WTC11 (cell line): Measurements from ENCODE around the gene EDA. TPM values are rescaled to one million over a fixed set of nuclear protein-coding genes. Genes with fewer than 3 reads are reported as not detected.

Experiments
- ATAC-seq: fragments of 200-7000 bp; cut with Tn5 transposase; 2 replicates; pipeline ENCODE4 v1.10.0; 2021; ENCODE audit warnings: mild to moderate bottlenecking, moderate library complexity
- CTCF ChIA-PET: fragments of 300-600 bp; sonication (Branson Sonifier 250); formaldehyde crosslinking; loops from one replicate; lab custom pipeline; 2021; ENCODE audit warnings: antibody characterized with exemption; lab: Charles Lee
- POLR2A ChIA-PET: fragments of 350-600 bp; sonication (Branson Sonifier 250); formaldehyde crosslinking; loops from one replicate; lab custom pipeline; 2021; ENCODE audit warnings: antibody characterized with exemption; lab: Charles Lee
- DNase-seq: peaks from one replicate; pipeline ENCODE4 v3.0.0; 2021; ENCODE audit warnings: low spot score
- H3K27ac Mint-ChIP-seq: 2 replicates; pipeline ENCODE4 v1.8.0; 2021; ENCODE audit warnings: mixed read lengths
- H3K27me3 Mint-ChIP-seq: 2 replicates; pipeline ENCODE4 v1.8.0; 2021; ENCODE audit warnings: low read depth, mild to moderate bottlenecking, moderate library complexity, mixed read lengths
- H3K36me3 Mint-ChIP-seq: 2 replicates; pipeline ENCODE4 v1.8.0; 2021; ENCODE audit warnings: mixed read lengths
- H3K4me1 Mint-ChIP-seq: 2 replicates; pipeline ENCODE4 v1.8.0; 2022; ENCODE audit warnings: mixed read lengths
- H3K4me3 Mint-ChIP-seq: 2 replicates; pipeline ENCODE4 v1.8.0; 2021; ENCODE audit warnings: mild to moderate bottlenecking, moderate library complexity, mixed read lengths
- H3K9me3 Mint-ChIP-seq: 2 replicates; pipeline ENCODE4 v1.8.0; 2021; ENCODE audit warnings: mixed read lengths
- ATF1 ChIP-seq: sonication (generic); formaldehyde crosslinking; IDR thresholded peaks from 2 replicates; pipeline ENCODE4 v1.8.1; 2023; ENCODE audit warnings: mild to moderate bottlenecking, moderate library complexity, missing genetic modification reagents
- ATF6 ChIP-seq: sonication (generic); formaldehyde crosslinking; IDR thresholded peaks from 2 replicates; pipeline ENCODE4 v1.8.1; 2023; ENCODE audit warnings: mild to moderate bottlenecking, missing genetic modification reagents
- CBFB ChIP-seq: sonication (generic); formaldehyde crosslinking; IDR thresholded peaks from 2 replicates; pipeline ENCODE4 v1.8.1; 2022; ENCODE audit warnings: mild to moderate bottlenecking, low read depth, missing genetic modification reagents
- CREB1 ChIP-seq: sonication (generic); formaldehyde crosslinking; IDR thresholded peaks from 2 replicates; pipeline ENCODE4 v1.8.0; 2023; ENCODE audit warnings: mild to moderate bottlenecking, missing genetic modification reagents
- CREM ChIP-seq: sonication (generic); formaldehyde crosslinking; IDR thresholded peaks from 2 replicates; pipeline ENCODE4 v1.8.1; 2022; ENCODE audit warnings: mild to moderate bottlenecking, missing genetic modification reagents, moderate library complexity
- E2F4 ChIP-seq: sonication (generic); formaldehyde crosslinking; IDR thresholded peaks from 2 replicates; pipeline ENCODE4 v1.8.1; 2022; ENCODE audit warnings: low read depth, mild to moderate bottlenecking, moderate library complexity, missing genetic modification reagents, borderline replicate concordance
- ETV6 ChIP-seq: sonication (generic); formaldehyde crosslinking; IDR thresholded peaks from 2 replicates; pipeline ENCODE4 v1.8.1; 2022; ENCODE audit warnings: mild to moderate bottlenecking, missing genetic modification reagents
- HMGA2 ChIP-seq: fragments of 250-450 bp; sonication (Bioruptor Pico); IDR thresholded peaks from 2 replicates; pipeline ENCODE4 v1.4.0; 2021; ENCODE audit warnings: mild to moderate bottlenecking, moderate library complexity
- KAT7 ChIP-seq: sonication (generic); formaldehyde crosslinking; IDR thresholded peaks from 2 replicates; pipeline ENCODE4 v1.8.1; 2023; ENCODE audit warnings: missing genetic modification reagents, mild to moderate bottlenecking, borderline replicate concordance
- MXD4 ChIP-seq: fragments of 250-450 bp; sonication (Bioruptor Pico); IDR thresholded peaks from 2 replicates; pipeline ENCODE4 v1.8.0; 2021; ENCODE audit warnings: mild to moderate bottlenecking, moderate library complexity, borderline replicate concordance
- SP1 ChIP-seq: sonication (generic); formaldehyde crosslinking; conservative IDR thresholded peaks from 2 replicates; pipeline ENCODE4 v1.8.1; 2022; ENCODE audit warnings: missing genetic modification reagents
- STAT6 ChIP-seq: sonication (generic); formaldehyde crosslinking; conservative IDR thresholded peaks from 2 replicates; pipeline ENCODE4 v1.8.1; 2023; ENCODE audit warnings: mild to moderate bottlenecking, low read depth, missing genetic modification reagents, moderate library complexity
- TEAD1 ChIP-seq: sonication (generic); formaldehyde crosslinking; IDR thresholded peaks from 2 replicates; pipeline ENCODE4 v1.8.0; 2022; ENCODE audit warnings: mild to moderate bottlenecking, missing genetic modification reagents
- USF2 ChIP-seq: sonication (generic); formaldehyde crosslinking; IDR thresholded peaks from 2 replicates; pipeline ENCODE4 v1.8.1; 2023; ENCODE audit warnings: mild to moderate bottlenecking, missing genetic modification reagents, moderate library complexity
- ZNF138 ChIP-seq: sonication (generic); formaldehyde crosslinking; conservative IDR thresholded peaks from 2 replicates; pipeline ENCODE4 v1.8.1; 2022; ENCODE audit warnings: mild to moderate bottlenecking, moderate library complexity, missing genetic modification reagents
- ZNF219 ChIP-seq: sonication (generic); formaldehyde crosslinking; IDR thresholded peaks from 2 replicates; pipeline ENCODE4 v1.8.0; 2023; ENCODE audit warnings: missing genetic modification reagents, mild to moderate bottlenecking, borderline replicate concordance
- ZNF232 ChIP-seq: sonication (generic); formaldehyde crosslinking; IDR thresholded peaks from 2 replicates; pipeline ENCODE4 v1.8.0; 2022; ENCODE audit warnings: mild to moderate bottlenecking, missing genetic modification reagents
- ZNF263 ChIP-seq: sonication (generic); formaldehyde crosslinking; IDR thresholded peaks from 2 replicates; pipeline ENCODE4 v1.8.1; 2022; ENCODE audit warnings: low read depth, mild to moderate bottlenecking, moderate library complexity, missing genetic modification reagents
- ZNF425 ChIP-seq: fragments of 250-450 bp; sonication (Bioruptor Pico); conservative IDR thresholded peaks from 2 replicates; pipeline ENCODE4 v1.9.0; 2021; ENCODE audit warnings: mild to moderate bottlenecking
- total RNA-seq: library from RNA; stranded (reverse); gene quantifications from 3 replicates; pipeline ENCODE4 v1.2.3, GENCODE V29; 2021
- TF ChIP-seq, protein P1 (sequence below): sonication (generic); formaldehyde crosslinking; IDR thresholded peaks from 2 replicates; pipeline ENCODE4 v1.8.0; 2022; ENCODE audit warnings: mild to moderate bottlenecking, missing genetic modification reagents
- TF ChIP-seq, protein P2 (sequence below): fragments of 250-450 bp; sonication (Bioruptor Pico); IDR thresholded peaks from 2 replicates; pipeline ENCODE4 v1.9.0; 2021; ENCODE audit warnings: mild to moderate bottlenecking

The EDA gene
- total RNA-seq, 1 experiment from 2014 or later, result 15.1 TPM

DNA sequence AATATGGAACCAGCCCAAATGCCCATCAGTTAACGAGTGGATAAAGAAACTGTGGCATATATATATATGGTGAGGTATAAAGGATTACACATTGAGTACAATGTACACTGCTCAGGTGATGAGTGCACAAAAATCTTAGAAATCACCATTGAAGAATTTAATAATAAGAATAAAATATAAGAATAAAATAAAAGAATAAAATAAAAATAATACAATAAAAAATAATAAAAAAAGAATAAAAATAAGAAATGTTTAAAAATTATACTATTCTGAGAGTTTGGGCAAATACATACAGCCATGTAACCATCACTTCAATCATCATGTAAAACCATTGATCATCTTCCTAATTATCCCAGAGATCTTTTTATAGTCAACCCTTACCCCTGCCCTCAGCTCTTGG, 260.3 kb downstream of the EDA start:
- DNase-seq, result no peak
- H3K27me3 Mint-ChIP-seq, result peaks cover 2% of the 10 kb centered on the region
- ATAC-seq, result no peak
- no peaks in the 10 kb centered on the region for H3K36me3 Mint-ChIP-seq
- H3K27ac Mint-ChIP-seq, result no peak overlapping the region
- H3K9me3 Mint-ChIP-seq, result peaks cover 13% of the 10 kb centered on the region
- no peak overlapping the region for H3K4me3 Mint-ChIP-seq
- TF ChIP-seq HMGA2 (CRISPR knock-in tag), result peak; percentile 92
- no peak for TF ChIP-seq ATF6
- POLR2A ChIA-PET, result no interaction called here
- H3K4me1 Mint-ChIP-seq, result peaks cover 22% of the 10 kb centered on the region
- CTCF ChIA-PET, result no interaction called here

DNA sequence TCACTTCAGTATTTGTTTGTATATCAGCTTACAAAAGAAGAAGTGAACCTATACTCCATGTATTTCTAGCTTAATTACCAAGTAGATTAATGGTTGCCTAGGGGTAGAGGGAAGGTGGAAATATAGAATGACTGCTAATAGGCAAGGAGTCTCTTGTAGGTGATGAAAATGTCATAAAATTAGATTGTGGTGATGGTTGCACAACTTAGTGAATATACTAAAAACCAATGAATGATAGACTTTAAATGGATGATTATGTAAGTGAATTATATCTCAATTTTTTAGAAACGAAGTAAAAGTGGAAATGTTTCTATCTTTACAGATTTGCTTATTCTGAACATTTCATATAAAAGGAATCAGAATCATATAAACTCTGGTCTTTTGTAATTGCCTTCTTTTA, 268.3 kb downstream of the EDA start:
- no peak for ATAC-seq
- H3K36me3 Mint-ChIP-seq, result peaks cover 3% of the 10 kb centered on the region
- H3K4me3 Mint-ChIP-seq, result no peak overlapping the region
- TF ChIP-seq ETV6 (CRISPR knock-in tag) (no peak), ZNF138 (CRISPR knock-in tag) (no peak), KAT7 (CRISPR knock-in tag) (no peak), ZNF263 (CRISPR knock-in tag) (no peak), ZNF425 (CRISPR knock-in tag) (no peak), USF2 (CRISPR knock-in tag) (no peak), ZNF219 (CRISPR knock-in tag) (no peak), CBFB (no peak), ZNF232 (CRISPR knock-in tag) (no peak), E2F4 (CRISPR knock-in tag) (no peak), ATF1 (no peak), CREB1 (CRISPR knock-in tag) (no peak), SP1 (no peak), MXD4 (no peak)
- TF ChIP-seq, all 79 proteins: peak for 0
- Mint-ChIP-seq H3K27me3 (no peaks in the 10 kb centered on the region), H3K9me3 (peaks cover 15% of the 10 kb centered on the region), H3K27ac (no peak overlapping the region), H3K4me1 (0 out of 2 replicates have a peak, but pooled peaks cover 1% of the 10 kb centered on the region)
- ChIA-PET POLR2A (no interaction called here), CTCF (no interaction called here)
- no peak for DNase-seq

GRCh38 chrX:69896046-69896445, 280.1 kb downstream of the EDA start:
- Mint-ChIP-seq H3K4me1 (no peaks in the 10 kb centered on the region), H3K27me3 (no peaks in the 10 kb centered on the region), H3K27ac (no peak overlapping the region), H3K36me3 (no peaks in the 10 kb centered on the region), H3K4me3 (no peak overlapping the region), H3K9me3 (no peaks in the 10 kb centered on the region)
- POLR2A ChIA-PET, result no interaction called here
- CTCF ChIA-PET, result no interaction called here
- ATAC-seq (no peak), DNase-seq (no peak)
- TF ChIP-seq SP1 (no peak), CREM (CRISPR knock-in tag) (no peak), STAT6 (CRISPR knock-in tag) (no peak), TEAD1 (CRISPR knock-in tag) (no peak), ETV6 (CRISPR knock-in tag) (no peak)
- TF ChIP-seq, protein P1, sequence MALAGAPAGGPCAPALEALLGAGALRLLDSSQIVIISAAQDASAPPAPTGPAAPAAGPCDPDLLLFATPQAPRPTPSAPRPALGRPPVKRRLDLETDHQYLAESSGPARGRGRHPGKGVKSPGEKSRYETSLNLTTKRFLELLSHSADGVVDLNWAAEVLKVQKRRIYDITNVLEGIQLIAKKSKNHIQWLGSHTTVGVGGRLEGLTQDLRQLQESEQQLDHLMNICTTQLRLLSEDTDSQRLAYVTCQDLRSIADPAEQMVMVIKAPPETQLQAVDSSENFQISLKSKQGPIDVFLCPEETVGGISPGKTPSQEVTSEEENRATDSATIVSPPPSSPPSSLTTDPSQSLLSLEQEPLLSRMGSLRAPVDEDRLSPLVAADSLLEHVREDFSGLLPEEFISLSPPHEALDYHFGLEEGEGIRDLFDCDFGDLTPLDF (CRISPR knock-in tag), result no peak
- TF ChIP-seq, protein P2, sequence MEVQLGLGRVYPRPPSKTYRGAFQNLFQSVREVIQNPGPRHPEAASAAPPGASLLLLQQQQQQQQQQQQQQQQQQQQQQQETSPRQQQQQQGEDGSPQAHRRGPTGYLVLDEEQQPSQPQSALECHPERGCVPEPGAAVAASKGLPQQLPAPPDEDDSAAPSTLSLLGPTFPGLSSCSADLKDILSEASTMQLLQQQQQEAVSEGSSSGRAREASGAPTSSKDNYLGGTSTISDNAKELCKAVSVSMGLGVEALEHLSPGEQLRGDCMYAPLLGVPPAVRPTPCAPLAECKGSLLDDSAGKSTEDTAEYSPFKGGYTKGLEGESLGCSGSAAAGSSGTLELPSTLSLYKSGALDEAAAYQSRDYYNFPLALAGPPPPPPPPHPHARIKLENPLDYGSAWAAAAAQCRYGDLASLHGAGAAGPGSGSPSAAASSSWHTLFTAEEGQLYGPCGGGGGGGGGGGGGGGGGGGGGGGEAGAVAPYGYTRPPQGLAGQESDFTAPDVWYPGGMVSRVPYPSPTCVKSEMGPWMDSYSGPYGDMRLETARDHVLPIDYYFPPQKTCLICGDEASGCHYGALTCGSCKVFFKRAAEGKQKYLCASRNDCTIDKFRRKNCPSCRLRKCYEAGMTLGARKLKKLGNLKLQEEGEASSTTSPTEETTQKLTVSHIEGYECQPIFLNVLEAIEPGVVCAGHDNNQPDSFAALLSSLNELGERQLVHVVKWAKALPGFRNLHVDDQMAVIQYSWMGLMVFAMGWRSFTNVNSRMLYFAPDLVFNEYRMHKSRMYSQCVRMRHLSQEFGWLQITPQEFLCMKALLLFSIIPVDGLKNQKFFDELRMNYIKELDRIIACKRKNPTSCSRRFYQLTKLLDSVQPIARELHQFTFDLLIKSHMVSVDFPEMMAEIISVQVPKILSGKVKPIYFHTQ (CRISPR knock-in tag), result no peak
